ENCODE measurements around the gene POGK. TPM values are rescaled to one million over a fixed set of nuclear protein-coding genes. Genes with fewer than 3 reads are reported as not detected.

The POGK gene
- total RNA-seq, 4 donors from 2014 or later: 36.5 to 51.2 (median 44.8) TPM

GRCh38 chr1:166900987-166901386, 61.7 kb downstream of the POGK start:
- no peaks in the 10 kb centered on the region for H3K36me3 ChIP-seq
- 9 to 23% methylated on average over 3 to 4 of the region's 4 CpGs for WGBS, 2 donors (ENCODE audit: low coverage in 1 of 2)
- no peak for TF ChIP-seq POLR2A (IDR thresholded peaks at IDR 0.05)
- no peak for TF ChIP-seq EP300 (IDR thresholded peaks at IDR 0.05)
- TF ChIP-seq POLR2AphosphoS5 (IDR thresholded peaks at IDR 0.05): no peak
- TF ChIP-seq CTCF (IDR thresholded peaks at IDR 0.05): no peak
- H3K27me3 ChIP-seq: no peaks in the 10 kb centered on the region
- no peak overlapping the region for H3K4me3 ChIP-seq
- H3K4me1 ChIP-seq: no peaks in the 10 kb centered on the region
- ATAC-seq: no peak
- H3K9me3 ChIP-seq: peaks cover 0 to 12% (median 0%) of the 10 kb centered on the region in 3 donors
- H3K27ac ChIP-seq: no peak overlapping the region

- WGBS, 2 donors (ENCODE audit: low coverage in 1 of 2): 79 to 100% methylated on average over 1 of the region's 1 CpG
- no peaks in the 10 kb centered on the region for H3K4me1 ChIP-seq
- H3K36me3 ChIP-seq: no peaks in the 10 kb centered on the region
- peaks cover 0 to 8% (median 0%) of the 10 kb centered on the region in 3 donors for H3K9me3 ChIP-seq
- H3K27ac ChIP-seq: no peak overlapping the region
- TF ChIP-seq POLR2AphosphoS5 (IDR thresholded peaks at IDR 0.05) (no peak), EP300 (IDR thresholded peaks at IDR 0.05) (no peak), CTCF (IDR thresholded peaks at IDR 0.05) (no peak), POLR2A (IDR thresholded peaks at IDR 0.05) (no peak)
- no peak for ATAC-seq
- no peaks in the 10 kb centered on the region for H3K27me3 ChIP-seq
- no peak overlapping the region for H3K4me3 ChIP-seq
Observed at GRCh38 chr1:166902279-166902678, 63.0 kb downstream of the POGK start.

- Histone ChIP-seq H3K9me3 (no peaks in the 10 kb centered on the region), H3K4me1 (no peaks in the 10 kb centered on the region), H3K36me3 (peaks cover 0 to 5% of the 10 kb centered on the region in 2 donors), H3K4me3 (no peak overlapping the region), H3K27ac (no peak overlapping the region), H3K27me3 (no peaks in the 10 kb centered on the region)
- WGBS, 2 donors (ENCODE audit: low coverage in 1 of 2): 73 to 100% methylated on average over 1 of the region's 1 CpG
- TF ChIP-seq EP300 (IDR thresholded peaks at IDR 0.05): no peak
- TF ChIP-seq POLR2AphosphoS5 (IDR thresholded peaks at IDR 0.05): no peak
- TF ChIP-seq POLR2A (IDR thresholded peaks at IDR 0.05): no peak
- TF ChIP-seq CTCF (IDR thresholded peaks at IDR 0.05): no peak
- no peak for ATAC-seq
Observed at GRCh38 chr1:166903232-166903631, 64.0 kb downstream of the POGK start.

- H3K36me3 ChIP-seq: peaks cover 0 to 5% of the 10 kb centered on the region in 2 donors
- no peak for ATAC-seq
- TF ChIP-seq POLR2AphosphoS5 (IDR thresholded peaks at IDR 0.05) (no peak), CTCF (IDR thresholded peaks at IDR 0.05) (no peak), POLR2A (IDR thresholded peaks at IDR 0.05) (no peak), EP300 (IDR thresholded peaks at IDR 0.05) (no peak)
- no peaks in the 10 kb centered on the region for H3K27me3 ChIP-seq
- no peaks in the 10 kb centered on the region for H3K9me3 ChIP-seq
- H3K27ac ChIP-seq: no peak overlapping the region
- no peak overlapping the region for H3K4me3 ChIP-seq
- H3K4me1 ChIP-seq: no peaks in the 10 kb centered on the region
- 25 to 40% methylated on average over 1 to 2 of the region's 2 CpGs for WGBS, 2 donors (ENCODE audit: low coverage in 1 of 2)
Observed at GRCh38 chr1:166905136-166905535, 65.9 kb downstream of the POGK start.

- ATAC-seq: no peak
- WGBS, 2 donors (ENCODE audit: low coverage in 1 of 2): 40 to 69% methylated on average over 2 of the region's 3 CpGs
- Histone ChIP-seq H3K27ac (no peak overlapping the region), H3K4me3 (no peak overlapping the region), H3K9me3 (no peaks in the 10 kb centered on the region), H3K36me3 (peaks cover 0 to 5% of the 10 kb centered on the region in 2 donors), H3K27me3 (no peaks in the 10 kb centered on the region), H3K4me1 (no peaks in the 10 kb centered on the region)
- TF ChIP-seq POLR2AphosphoS5 (IDR thresholded peaks at IDR 0.05): no peak
- TF ChIP-seq EP300 (IDR thresholded peaks at IDR 0.05): no peak
- TF ChIP-seq CTCF (IDR thresholded peaks at IDR 0.05): no peak
- no peak for TF ChIP-seq POLR2A (IDR thresholded peaks at IDR 0.05)
Observed at GRCh38 chr1:166905900-166906299, 66.6 kb downstream of the POGK start.

Data from gastroesophageal sphincter (tissue), 4 donors.